OCI-LY3 (cell line): ENCODE measurements around the gene INTS12.

Experiments used
- CTCF ChIP-seq: fragments of 200-600, 300-600 bp; sonication (generic); IDR thresholded peaks from 2 replicates; pipeline ENCODE4 v1.5.1; 2014; ENCODE audit warnings: antibody characterized with exemption, low read length, low read depth
- EZH2phosphoT487 ChIP-seq: fragments of 200-600 bp; shearing (Covaris generic); IDR thresholded peaks from 2 replicates; pipeline ENCODE4 v1.6.1; 2018; ENCODE audit warnings: antibody characterized with exemption, mixed run types, low read depth

GRCh38 chr4:105659190-105659589, 49.3 kb downstream of the INTS12 start:
- TF ChIP-seq EZH2phosphoT487 (no peak), CTCF (no peak)
